Measurements from ENCODE around the gene MAD1L1. TPM values are rescaled to one million over a fixed set of nuclear protein-coding genes. Genes with fewer than 3 reads are reported as not detected.
"Not testable (repeated sequence)": the region's sequence is repeated elsewhere in the genome, so short reads cannot be mapped to it uniquely, and the experiment has no call there.

The MAD1L1 gene
- total RNA-seq, 2 donors from 2014 or later: 34.2 to 53.5 TPM

GRCh38 chr7:1872191-1873069 is 360.3 kb downstream of the MAD1L1 start:
- H3K36me3 Mint-ChIP-seq: peaks cover 0 to 11% of the 10 kb centered on the region in 2 donors
- no peaks in the 10 kb centered on the region for H3K9me3 Mint-ChIP-seq
- ATAC-seq (no peak), DNase-seq (ENCODE audit: low spot score in 2 of 2) (no peak)
- no peak overlapping the region for H3K27ac Mint-ChIP-seq

GRCh38 chr7:1869452-1870130 is 363.2 kb downstream of the MAD1L1 start:
- no peaks in the 10 kb centered on the region for H3K9me3 Mint-ChIP-seq
- peaks cover 0 to 11% of the 10 kb centered on the region in 2 donors for H3K36me3 Mint-ChIP-seq
- no peak overlapping the region for H3K27ac Mint-ChIP-seq
- ATAC-seq (no peak), DNase-seq (ENCODE audit: low spot score in 2 of 2) (no peak)

GRCh38 chr7:1868516-1869165 is 364.1 kb downstream of the MAD1L1 start:
- no peak overlapping the region for H3K27ac Mint-ChIP-seq
- DNase-seq (ENCODE audit: low spot score in 2 of 2): no peak

GRCh38 chr7:1867370-1868260 is 365.1 kb downstream of the MAD1L1 start:
- Mint-ChIP-seq H3K27ac (no peak overlapping the region), H3K9me3 (no peaks in the 10 kb centered on the region), H3K36me3 (peaks cover 0 to 11% of the 10 kb centered on the region in 2 donors)
- no peak for ATAC-seq
- DNase-seq (ENCODE audit: low spot score in 2 of 2): no peak

More at GRCh38 chr7:1868516-1869165, 364.1 kb downstream of the MAD1L1 start:
- Mint-ChIP-seq H3K36me3 (peaks cover 0 to 11% of the 10 kb centered on the region in 2 donors), H3K9me3 (no peaks in the 10 kb centered on the region)
- ATAC-seq: no peak

GRCh38 chr7:1866601-1867000 is 366.1 kb downstream of the MAD1L1 start:
- no peak for ATAC-seq
- Mint-ChIP-seq H3K36me3 (peaks cover 0 to 9% of the 10 kb centered on the region in 2 donors), H3K27ac (peak overlapping the region; percentile 44 to 73), H3K9me3 (no peaks in the 10 kb centered on the region)
- no peak for DNase-seq (ENCODE audit: low spot score in 2 of 2)

GRCh38 chr7:1865571-1866255 is 367.0 kb downstream of the MAD1L1 start:
- ATAC-seq (no peak), DNase-seq (ENCODE audit: low spot score in 2 of 2) (no peak)
- Mint-ChIP-seq H3K9me3 (no peaks in the 10 kb centered on the region), H3K27ac (peak overlapping the region in 1 of 2 donors; percentile 73), H3K36me3 (peaks cover 0 to under 1% of the 10 kb centered on the region in 2 donors)

GRCh38 chr7:1865000-1865555 is 367.7 kb downstream of the MAD1L1 start:
- Mint-ChIP-seq H3K27ac (no peak overlapping the region), H3K36me3 (no peaks in the 10 kb centered on the region), H3K9me3 (no peaks in the 10 kb centered on the region)
- ATAC-seq: no peak
- DNase-seq (ENCODE audit: low spot score in 2 of 2): no peak

- no peaks in the 10 kb centered on the region for H3K36me3 Mint-ChIP-seq
- ATAC-seq (no peak), DNase-seq (ENCODE audit: low spot score in 2 of 2) (no peak)
- H3K27ac Mint-ChIP-seq: no peak overlapping the region
- H3K9me3 Mint-ChIP-seq: no peaks in the 10 kb centered on the region
These were observed 368.4 kb downstream of the MAD1L1 start for GRCh38 chr7:1864161-1864940.

- Mint-ChIP-seq H3K36me3 (no peaks in the 10 kb centered on the region), H3K27ac (no peak overlapping the region), H3K9me3 (no peaks in the 10 kb centered on the region)
- DNase-seq (ENCODE audit: low spot score in 2 of 2) (no peak), ATAC-seq (no peak)
These were observed 369.4 kb downstream of the MAD1L1 start for GRCh38 chr7:1863091-1863900.

- no peak for DNase-seq (ENCODE audit: low spot score in 2 of 2)
- Mint-ChIP-seq H3K36me3 (no peaks in the 10 kb centered on the region), H3K27ac (peak overlapping the region in 1 of 2 donors; percentile 22), H3K9me3 (no peaks in the 10 kb centered on the region)
- ATAC-seq: no peak
These were observed 370.2 kb downstream of the MAD1L1 start for GRCh38 chr7:1862560-1862959.

GRCh38 chr7:1861799-1862458 is 370.8 kb downstream of the MAD1L1 start:
- ATAC-seq: no peak
- no peak for DNase-seq (ENCODE audit: low spot score in 2 of 2)
- Mint-ChIP-seq H3K9me3 (no peaks in the 10 kb centered on the region), H3K36me3 (no peaks in the 10 kb centered on the region), H3K27ac (no peak overlapping the region)

GRCh38 chr7:1860881-1861798 is 371.6 kb downstream of the MAD1L1 start:
- not testable (repeated sequence) for H3K36me3 Mint-ChIP-seq; DNase-seq (ENCODE audit: low spot score in 2 of 2); H3K27ac Mint-ChIP-seq; ATAC-seq; H3K9me3 Mint-ChIP-seq

All from activated naive CD4-positive, alpha-beta T cell treated with anti-CD3 and anti-CD28 coated beads, Interleukin-2, amount 50 U/mL, for 72 hours (primary cell).